ENCODE data around the gene SLC49A3. TPM values are rescaled to one million over a fixed set of nuclear protein-coding genes. Genes with fewer than 3 reads are reported as not detected.

SLC49A3 gene
- polyA plus RNA-seq, 3 donors: 6.5 to 14.6 (median 10.3) TPM

DNA sequence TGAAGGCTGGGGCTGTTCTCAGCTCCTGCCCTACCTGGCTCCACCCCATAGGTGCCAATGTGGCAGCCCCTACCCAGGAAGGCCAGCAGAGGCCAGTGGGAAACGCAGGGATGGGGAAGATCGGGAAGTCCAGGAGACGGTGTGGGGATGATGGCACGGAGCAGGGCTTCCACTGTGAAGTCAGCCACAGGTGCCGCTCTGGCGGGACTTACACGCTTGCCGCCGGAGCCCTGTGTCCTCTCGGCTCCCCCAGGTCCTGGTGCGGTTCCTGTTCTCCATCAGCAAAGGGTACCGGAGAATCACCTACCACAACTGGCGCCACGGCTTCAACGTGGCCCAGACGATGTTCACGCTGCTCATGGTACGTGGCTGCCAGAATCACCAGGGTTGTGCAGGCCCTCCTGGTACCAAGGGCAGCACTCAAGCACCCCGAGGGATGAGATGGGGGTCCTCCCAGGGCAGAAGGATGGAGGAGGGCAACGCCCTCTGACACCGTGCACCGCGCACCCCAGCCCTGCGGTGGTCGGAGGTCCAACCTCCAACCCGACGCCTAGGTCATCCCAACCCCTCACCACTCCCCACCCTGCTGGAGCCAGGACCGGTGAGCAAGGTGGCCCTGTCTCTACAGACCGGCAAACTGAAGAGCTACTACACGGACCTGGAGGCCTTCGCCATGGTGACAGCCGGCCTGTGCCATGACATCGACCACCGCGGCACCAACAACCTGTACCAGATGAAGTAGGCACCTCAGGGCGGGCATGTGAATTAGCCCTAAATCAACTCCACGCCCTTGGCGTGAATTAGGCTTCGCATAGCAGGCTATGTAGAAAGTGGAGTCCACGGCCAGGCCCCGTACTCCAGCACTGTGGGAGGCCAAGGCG, 26.8 kb downstream of the SLC49A3 start:
- H3K27ac ChIP-seq (ENCODE audit: low read depth, low read length): no peak overlapping the region
- WGBS, 3 donors: 95 to 99% (median 97%) methylated on average over 42 of the region's 42 CpGs

- no peak overlapping the region for H3K27ac ChIP-seq (ENCODE audit: low read depth, low read length)
- WGBS, 3 donors: 85 to 92% (median 86%) methylated on average over 3 of the region's 3 CpGs
Observed at GRCh38 chr4:661231-661630, 27.7 kb downstream of the SLC49A3 start.

DNA sequence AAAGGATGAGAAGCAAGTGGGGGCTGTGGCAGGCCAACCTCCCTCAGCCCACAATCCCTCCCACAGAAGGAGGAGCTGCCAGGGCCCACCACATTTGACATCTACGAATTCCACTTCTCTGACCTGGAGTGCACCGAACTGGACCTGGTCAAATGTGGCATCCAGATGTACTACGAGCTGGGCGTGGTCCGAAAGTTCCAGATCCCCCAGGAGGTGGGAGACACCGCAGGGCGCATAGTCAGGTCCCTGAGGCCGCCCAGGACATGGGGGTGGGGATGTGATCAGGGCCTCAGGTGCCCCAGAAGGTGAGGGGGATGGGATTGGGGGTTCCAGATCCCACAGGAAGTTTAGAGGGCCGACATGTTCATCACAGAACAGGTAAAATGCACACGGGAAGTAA, 28.6 kb downstream of the SLC49A3 start:
- WGBS, 3 donors: 91 to 94% (median 93%) methylated on average over 10 of the region's 10 CpGs

DNA sequence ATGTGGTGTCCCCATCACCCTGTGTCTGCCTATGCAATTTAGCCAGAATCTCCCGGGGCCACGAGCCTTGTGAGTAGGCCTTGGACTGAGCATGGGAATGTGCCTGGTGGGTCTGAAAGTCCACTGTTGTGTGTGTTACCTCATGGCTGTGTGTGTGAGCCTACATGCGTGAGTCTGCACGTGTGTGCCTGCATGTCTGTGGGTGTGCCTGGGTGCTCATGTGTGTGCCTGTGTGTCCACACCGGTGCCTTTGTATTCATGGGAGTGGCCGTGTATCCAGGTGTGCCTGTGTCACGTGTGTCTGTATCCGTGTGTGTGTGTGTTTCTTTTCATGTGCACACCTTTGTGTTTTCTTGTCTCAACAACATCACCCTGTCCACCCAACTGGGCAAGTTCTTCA, 29.1 kb downstream of the SLC49A3 start:
- no peak overlapping the region for H3K27ac ChIP-seq (ENCODE audit: low read depth, low read length)
- WGBS, 3 donors: 90 to 94% (median 92%) methylated on average over 8 of the region's 8 CpGs

More for the DNA sequence above, 28.6 kb downstream of the SLC49A3 start:
- H3K27ac ChIP-seq (ENCODE audit: low read depth, low read length): no peak overlapping the region

DNA sequence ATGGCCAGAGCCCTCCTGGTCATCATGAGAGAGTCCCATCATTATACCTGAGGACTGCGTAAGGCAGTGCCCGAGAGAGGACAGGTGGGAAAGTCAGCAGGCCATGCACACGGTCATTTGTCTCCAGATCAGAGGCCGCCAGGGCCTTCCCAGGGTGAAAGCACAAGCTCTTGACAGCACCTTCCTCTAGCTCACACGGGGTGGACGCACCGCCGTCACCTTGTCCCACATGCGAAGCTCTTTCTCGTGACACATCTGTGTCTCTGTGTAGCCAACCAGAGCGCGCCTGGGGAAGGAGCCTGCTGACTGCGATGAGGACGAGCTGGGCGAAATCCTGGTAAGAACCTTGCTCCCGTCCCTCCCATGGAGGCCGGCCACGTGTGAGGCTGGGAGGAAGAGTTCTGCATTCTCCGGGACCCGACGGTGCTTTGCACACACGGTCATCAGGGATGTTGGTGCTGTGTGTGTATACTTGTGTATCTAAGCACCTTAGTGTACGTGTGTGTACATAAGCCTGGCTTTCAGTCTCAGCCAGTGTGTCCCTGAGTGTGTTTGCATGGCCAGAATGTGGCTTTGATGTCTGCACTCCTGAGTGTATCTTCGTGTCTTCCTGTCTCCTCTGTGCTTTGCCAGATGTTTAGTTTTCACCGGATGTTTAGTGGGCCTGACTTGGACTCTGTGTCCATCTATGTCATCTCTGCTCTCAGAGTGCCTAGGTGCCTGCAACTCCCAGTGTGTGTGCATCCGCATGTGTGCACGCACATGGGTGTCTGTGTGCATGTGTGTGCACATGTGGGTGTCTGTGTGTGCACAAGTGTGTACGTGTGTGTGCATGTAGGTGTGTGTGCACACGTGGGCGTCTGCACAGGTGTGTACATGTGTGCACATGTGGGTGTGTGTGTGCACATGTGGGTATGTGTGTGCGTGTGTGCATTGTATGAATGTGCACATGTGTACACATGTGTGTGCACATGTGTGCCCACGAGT, 30.0 kb downstream of the SLC49A3 start:
- 86 to 93% (median 91%) methylated on average over 32 of the region's 32 CpGs for WGBS, 3 donors
- H3K27ac ChIP-seq (ENCODE audit: low read depth, low read length): no peak overlapping the region

DNA sequence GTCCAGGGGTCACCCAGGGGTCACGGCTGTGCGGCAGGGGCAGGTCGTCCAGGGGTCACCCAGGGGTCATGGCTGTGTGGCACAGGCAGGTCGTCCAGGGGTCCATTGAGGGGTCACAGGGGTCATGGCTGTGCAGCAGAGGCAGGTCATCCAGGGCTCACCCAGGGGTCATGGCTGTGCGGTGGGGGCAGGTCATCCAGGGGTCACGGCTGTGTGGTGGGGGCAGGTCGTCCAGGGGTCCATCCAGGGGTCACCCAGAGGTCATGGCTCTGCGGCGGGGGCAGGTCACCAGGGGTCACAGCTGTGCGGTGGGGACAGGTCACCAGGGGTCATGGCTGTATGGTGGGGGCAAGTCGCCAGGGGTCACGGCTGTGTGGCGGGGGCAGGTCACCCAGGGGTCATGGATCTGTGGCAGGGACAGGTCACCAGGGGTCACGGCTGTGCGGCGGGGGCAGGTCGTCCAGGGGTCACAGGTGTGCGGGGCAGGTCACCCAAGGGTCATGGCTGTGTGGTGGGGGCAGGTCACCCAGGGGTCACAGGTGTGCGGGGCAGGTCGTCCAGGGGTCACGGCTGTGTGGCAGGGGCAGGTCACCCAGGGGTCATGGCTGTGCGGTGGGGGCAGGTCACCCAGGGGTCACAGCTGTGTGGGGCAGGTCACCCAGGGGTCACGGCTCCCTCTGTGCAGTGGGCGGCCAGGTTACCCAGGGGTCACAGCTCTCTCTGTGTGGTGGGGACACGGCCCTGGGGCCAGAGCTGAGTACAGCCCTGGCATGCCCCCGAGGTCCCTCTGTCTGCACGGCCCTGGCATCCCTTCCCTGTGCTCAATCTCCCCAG, 30.9 kb downstream of the SLC49A3 start:
- H3K27ac ChIP-seq (ENCODE audit: low read depth, low read length): no peak overlapping the region
- WGBS, 3 donors: 76 to 88% (median 85%) methylated on average over 24 to 27 of the region's 27 CpGs

DNA sequence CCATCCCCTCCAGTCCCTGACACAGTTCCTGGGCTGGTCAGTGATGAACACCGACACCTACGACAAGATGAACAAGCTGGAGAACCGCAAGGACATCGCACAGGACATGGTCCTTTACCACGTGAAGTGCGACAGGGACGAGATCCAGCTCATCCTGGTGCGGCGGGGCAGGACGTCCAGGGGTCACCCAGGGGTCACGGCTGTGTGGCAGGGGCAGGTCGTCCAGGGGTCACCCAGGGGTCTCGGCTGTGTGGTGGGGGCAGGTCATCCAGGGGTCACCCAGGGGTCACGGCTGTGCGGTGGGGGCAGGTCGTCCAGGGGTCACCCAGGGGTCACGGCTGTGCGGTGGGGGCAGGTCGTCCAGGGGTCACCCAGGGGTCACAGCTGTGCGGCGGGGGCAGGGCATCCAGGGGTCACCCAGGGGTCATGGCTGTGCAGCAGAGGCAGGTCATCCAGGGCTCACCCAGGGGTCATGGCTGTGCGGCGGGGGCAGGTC, 31.6 kb downstream of the SLC49A3 start:
- WGBS, 3 donors: 76 to 82% (median 78%) methylated on average over 18 to 23 of the region's 23 CpGs
- no peak overlapping the region for H3K27ac ChIP-seq (ENCODE audit: low read depth, low read length)

DNA sequence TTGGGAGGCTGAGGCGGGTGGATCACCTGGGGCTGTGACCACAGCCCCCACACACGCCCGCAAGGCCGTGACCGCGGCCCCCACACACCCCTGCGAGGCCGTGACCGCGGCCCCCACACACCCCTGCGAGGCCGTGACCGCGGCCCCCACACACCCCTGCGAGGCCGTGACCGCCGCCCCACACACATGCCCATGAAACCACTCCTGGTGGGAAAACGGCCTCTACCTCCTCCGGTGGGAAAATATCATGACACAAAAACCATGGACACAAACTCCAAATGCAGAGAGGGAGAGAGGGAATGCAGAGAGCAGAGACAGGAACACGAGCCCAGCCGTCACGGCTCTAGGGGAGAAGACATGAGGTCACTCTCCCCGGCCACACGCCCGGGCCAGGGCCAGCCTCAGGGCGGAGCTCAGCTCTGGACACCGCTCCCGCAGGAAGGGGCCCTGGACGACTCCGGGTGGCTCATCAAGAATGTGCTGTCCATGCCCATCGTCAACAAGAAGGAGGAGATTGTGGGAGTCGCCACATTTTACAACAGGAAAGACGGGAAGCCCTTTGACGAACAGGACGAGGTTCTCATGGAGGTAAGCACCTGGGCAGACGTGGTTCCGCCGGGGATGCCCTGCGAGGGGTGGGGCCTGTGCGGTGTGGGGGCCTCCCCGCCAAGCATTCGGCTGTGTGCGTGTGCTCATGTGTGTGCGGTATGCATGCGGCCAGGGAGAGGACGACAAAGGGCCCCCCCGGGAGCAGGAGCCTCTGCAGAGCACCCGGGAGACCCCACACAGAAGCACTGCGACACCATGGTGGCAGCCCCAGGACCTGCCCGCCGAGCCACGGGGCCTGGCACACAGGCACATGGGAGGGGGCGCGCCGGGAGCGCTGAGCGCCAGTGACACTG, 32.3 kb downstream of the SLC49A3 start:
- WGBS, 3 donors: 70 to 77% (median 72%) methylated on average over 52 to 58 of the region's 58 CpGs
- H3K27ac ChIP-seq (ENCODE audit: low read depth, low read length): no peak overlapping the region

DNA sequence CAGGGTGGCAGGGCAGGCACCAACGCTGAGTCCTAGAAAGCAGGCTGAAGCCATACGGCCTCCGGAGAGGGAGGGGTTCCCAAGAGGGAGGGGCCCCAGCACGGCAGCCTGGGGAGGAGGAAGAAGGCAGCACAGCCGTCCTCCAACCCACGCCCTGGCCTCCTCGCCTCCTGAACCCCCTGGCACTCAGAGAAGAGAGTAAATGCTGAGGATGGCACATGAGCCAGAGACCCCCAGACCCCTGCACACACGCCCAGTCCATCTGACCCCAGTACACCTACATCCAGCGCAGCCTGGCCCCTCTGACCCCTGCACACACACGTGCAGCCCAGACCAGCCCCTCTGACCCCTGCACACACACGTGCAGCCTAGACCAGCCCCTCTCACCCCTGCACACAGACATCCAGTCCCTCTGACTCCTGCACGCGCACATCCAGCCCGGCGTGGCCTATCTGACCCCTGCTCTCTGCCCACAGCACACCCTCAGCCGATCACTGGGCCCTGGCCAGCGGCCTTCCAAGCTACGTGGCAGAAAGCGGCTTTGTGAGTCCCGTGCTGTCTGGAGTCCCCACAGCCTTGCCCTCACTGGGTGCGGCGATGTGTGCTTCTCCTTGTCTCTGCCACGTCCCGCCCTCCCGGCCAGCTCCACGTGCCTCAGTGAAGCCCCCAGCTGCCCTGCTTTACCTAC, 33.3 kb downstream of the SLC49A3 start:
- WGBS, 3 donors: 64 to 71% (median 69%) methylated on average over 24 to 26 of the region's 26 CpGs
- H3K27ac ChIP-seq (ENCODE audit: low read depth, low read length): no peak overlapping the region

DNA sequence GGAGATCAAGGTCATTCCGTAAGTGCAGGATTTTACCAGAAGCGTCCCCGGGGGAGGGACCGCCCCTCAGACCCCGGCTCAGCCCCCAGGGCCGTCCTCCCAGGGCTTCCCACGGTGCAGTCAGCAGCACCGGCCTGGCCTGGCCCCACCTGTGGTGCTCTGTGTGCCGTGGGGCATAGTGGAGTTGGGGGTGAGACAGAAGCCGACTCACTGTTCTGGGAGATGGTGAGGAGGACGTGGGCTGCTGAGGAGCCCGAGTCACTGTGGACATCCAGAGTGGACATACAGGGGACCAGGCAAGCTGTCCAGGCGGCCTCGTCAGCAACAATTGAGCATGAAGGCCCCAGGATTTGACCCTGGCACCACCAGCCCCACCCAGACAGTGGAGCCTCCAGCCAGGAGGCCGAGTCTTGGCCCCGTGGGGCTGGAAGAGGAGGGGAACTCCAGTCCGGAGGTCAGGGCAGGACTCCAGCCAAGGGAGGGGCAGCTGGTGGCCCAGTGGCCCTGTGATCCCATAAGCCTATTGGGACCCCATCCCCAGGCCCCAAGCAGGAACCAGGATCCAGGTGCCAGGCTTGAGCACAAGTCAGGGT, 34.0 kb downstream of the SLC49A3 start:
- H3K27ac ChIP-seq (ENCODE audit: low read depth, low read length): no peak overlapping the region
- WGBS, 3 donors: 47 to 57% (median 52%) methylated on average over 17 of the region's 17 CpGs

DNA sequence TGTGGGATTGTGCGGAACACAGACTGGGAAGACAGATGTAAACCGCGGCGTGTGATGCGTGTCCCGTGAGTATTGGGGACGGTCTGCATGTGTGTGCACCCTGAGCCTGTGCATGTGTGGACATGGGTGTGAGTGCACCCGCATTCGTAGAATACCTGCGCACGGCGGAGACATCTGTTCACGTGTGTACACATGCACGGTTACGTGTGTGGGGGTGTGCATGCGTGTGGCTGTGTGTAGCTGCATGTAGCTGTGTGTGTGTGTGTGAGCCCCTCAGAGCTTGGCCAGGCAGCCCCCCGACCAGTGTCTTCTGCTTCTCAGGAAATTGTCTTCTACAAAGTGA, 34.5 kb downstream of the SLC49A3 start:
- no peak overlapping the region for H3K27ac ChIP-seq (ENCODE audit: low read depth, low read length)
- 91 to 94% (median 92%) methylated on average over 17 of the region's 17 CpGs for WGBS, 3 donors

DNA sequence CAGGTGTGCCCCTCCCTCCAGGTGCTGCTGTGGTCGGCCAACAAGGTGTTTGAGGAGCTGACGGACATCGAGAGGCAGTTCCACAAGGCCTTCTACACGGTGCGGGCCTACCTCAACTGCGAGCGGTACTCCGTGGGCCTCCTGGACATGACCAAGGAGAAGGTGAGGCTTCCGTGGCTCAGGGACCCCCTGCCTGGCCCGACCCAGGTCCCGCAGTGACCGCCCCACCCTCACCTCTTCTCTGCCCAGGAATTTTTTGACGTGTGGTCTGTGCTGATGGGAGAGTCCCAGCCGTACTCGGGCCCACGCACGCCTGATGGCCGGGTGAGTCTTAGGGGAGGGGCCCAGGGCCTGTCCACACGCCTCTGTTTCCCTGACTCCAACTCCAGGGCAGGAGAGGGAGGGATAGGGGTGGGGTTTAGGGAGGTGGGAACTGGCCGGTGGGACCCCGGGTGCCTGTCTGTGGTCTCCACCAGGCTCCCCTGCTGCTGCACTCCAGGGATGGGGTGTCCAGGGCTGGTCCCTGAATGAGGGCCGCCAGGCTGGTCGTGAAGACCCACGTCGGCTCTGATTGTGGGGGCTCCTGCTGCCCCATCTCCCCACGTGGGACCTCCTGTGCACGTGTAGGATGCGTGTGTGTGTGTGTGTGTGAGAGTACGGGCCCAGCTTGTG, 35.0 kb downstream of the SLC49A3 start:
- no peak overlapping the region for H3K27ac ChIP-seq (ENCODE audit: low read depth, low read length)
- 79 to 91% (median 82%) methylated on average over 28 to 29 of the region's 29 CpGs for WGBS, 3 donors

- H3K27ac ChIP-seq (ENCODE audit: low read depth, low read length): no peak overlapping the region
- WGBS, 3 donors: 88 to 92% (median 89%) methylated on average over 35 of the region's 35 CpGs
Observed at GRCh38 chr4:653080-653821, 35.7 kb downstream of the SLC49A3 start.

GRCh38 chr4:651884-652642, 36.9 kb downstream of the SLC49A3 start:
- no peak overlapping the region for H3K27ac ChIP-seq (ENCODE audit: low read depth, low read length)
- 57 to 68% (median 66%) methylated on average over 24 of the region's 24 CpGs for WGBS, 3 donors

Data from adipose tissue (tissue), 3 donors.